ENCODE measurements around the gene BARHL2. TPM values are rescaled to one million over a fixed set of nuclear protein-coding genes. Genes with fewer than 3 reads are reported as not detected.

The BARHL2 gene
- total RNA-seq, 4 donors from 2014 or later = not detected

GRCh38 chr1:90708826-90709225, 8.3 kb downstream of the BARHL2 start:
- TF ChIP-seq CTCF (IDR thresholded peaks at IDR 0.05) = no peak
- no peak for TF ChIP-seq POLR2A (IDR thresholded peaks at IDR 0.05)
- no peak for TF ChIP-seq EP300 (IDR thresholded peaks at IDR 0.05)
- WGBS, 2 donors = 33 to 46% methylated on average over 2 of the region's 2 CpGs
- Histone ChIP-seq H3K36me3 (no peaks in the 10 kb centered on the region), H3K4me3 (no peak overlapping the region), H3K27me3 (peaks cover 11 to 98% of the 10 kb centered on the region in 2 donors), H3K27ac (no peak overlapping the region), H3K4me1 (peaks cover 0 to 48% (median 11%) of the 10 kb centered on the region in 4 donors), H3K9me3 (no peaks in the 10 kb centered on the region)
- no peak for DNase-seq (ENCODE audit: low spot score in 2 of 2)

GRCh38 chr1:90708236-90708786, 8.8 kb downstream of the BARHL2 start:
- Histone ChIP-seq H3K27ac (no peak overlapping the region), H3K27me3 (peaks cover 11 to 98% of the 10 kb centered on the region in 2 donors), H3K4me1 (peaks cover 0 to 43% (median 10%) of the 10 kb centered on the region in 4 donors), H3K9me3 (no peaks in the 10 kb centered on the region), H3K4me3 (no peak overlapping the region), H3K36me3 (no peaks in the 10 kb centered on the region)
- WGBS, 2 donors = 13 to 27% methylated on average over 6 of the region's 6 CpGs
- TF ChIP-seq CTCF (IDR thresholded peaks at IDR 0.05) (no peak), POLR2A (IDR thresholded peaks at IDR 0.05) (no peak), EP300 (IDR thresholded peaks at IDR 0.05) (no peak)
- no peak for DNase-seq (ENCODE audit: low spot score in 2 of 2)

- Histone ChIP-seq H3K27ac (no peak overlapping the region), H3K4me1 (peaks cover 0 to 40% (median 10%) of the 10 kb centered on the region in 4 donors), H3K9me3 (no peaks in the 10 kb centered on the region), H3K27me3 (peaks cover 13 to 97% of the 10 kb centered on the region in 2 donors), H3K36me3 (no peaks in the 10 kb centered on the region), H3K4me3 (peak overlapping the region in 1 of 4 donors; percentile 36)
- WGBS, 2 donors = 2% methylated on average over 21 of the region's 21 CpGs
- TF ChIP-seq EP300 (IDR thresholded peaks at IDR 0.05) = no peak
- TF ChIP-seq CTCF (IDR thresholded peaks at IDR 0.05) = no peak
- no peak for TF ChIP-seq POLR2A (IDR thresholded peaks at IDR 0.05)
- DNase-seq (ENCODE audit: low spot score in 2 of 2) = no peak
Observed at GRCh38 chr1:90707363-90707710, 9.8 kb downstream of the BARHL2 start.

- peak overlapping the region in 1 of 4 donors; percentile 36 for H3K4me3 ChIP-seq
- peaks cover 0 to 35% (median 10%) of the 10 kb centered on the region in 4 donors for H3K4me1 ChIP-seq
- no peaks in the 10 kb centered on the region for H3K36me3 ChIP-seq
- peaks cover 13 to 97% of the 10 kb centered on the region in 2 donors for H3K27me3 ChIP-seq
- TF ChIP-seq POLR2A (IDR thresholded peaks at IDR 0.05) (no peak), EP300 (IDR thresholded peaks at IDR 0.05) (no peak), CTCF (IDR thresholded peaks at IDR 0.05) (no peak)
- H3K9me3 ChIP-seq = no peaks in the 10 kb centered on the region
- no peak for DNase-seq (ENCODE audit: low spot score in 2 of 2)
- H3K27ac ChIP-seq = no peak overlapping the region
- WGBS, 2 donors = 3 to 4% methylated on average over 53 to 65 of the region's 73 CpGs
Observed at GRCh38 chr1:90706437-90707362, 10.4 kb downstream of the BARHL2 start.

- H3K27ac ChIP-seq = no peak overlapping the region
- WGBS, 2 donors = 17 to 18% methylated on average over 8 of the region's 8 CpGs
- no peak for DNase-seq (ENCODE audit: low spot score in 2 of 2)
- H3K27me3 ChIP-seq = peaks cover 13 to 94% of the 10 kb centered on the region in 2 donors
- H3K4me1 ChIP-seq = peaks cover 0 to 28% (median 10%) of the 10 kb centered on the region in 4 donors
- H3K4me3 ChIP-seq = no peak overlapping the region
- no peak for TF ChIP-seq POLR2A (IDR thresholded peaks at IDR 0.05)
- no peak for TF ChIP-seq EP300 (IDR thresholded peaks at IDR 0.05)
- TF ChIP-seq CTCF (IDR thresholded peaks at IDR 0.05) = no peak
- no peaks in the 10 kb centered on the region for H3K36me3 ChIP-seq
- no peaks in the 10 kb centered on the region for H3K9me3 ChIP-seq
Observed at GRCh38 chr1:90705956-90706355, 11.1 kb downstream of the BARHL2 start.
